Esophagus squamous epithelium (tissue), 4 donors: ENCODE results near the gene DGKQ.

Experiments
- POLR2A ChIP-seq, 4 donors: fragments of 450-650 bp; IDR thresholded peaks; one replicate each; pipeline ENCODE4 v1.6.1; 2017; ENCODE audit warnings: antibody characterized with exemption in 4 of 4, mild to moderate bottlenecking in 4 of 4, moderate library complexity in 3 of 4
- TF ChIP-seq, protein P1 (sequence below), 6 experiments: fragments of 450-650 bp in 4 of 6; fragments of 200-600 bp in 2 of 6; sonication (generic) in 2 of 6; IDR thresholded peaks; one replicate each; pipeline ENCODE4 v1.5.1; 2016 to 2019; ENCODE audit warnings: antibody characterized with exemption in 6 of 6, mild to moderate bottlenecking in 4 of 6, moderate library complexity in 4 of 6

DNA sequence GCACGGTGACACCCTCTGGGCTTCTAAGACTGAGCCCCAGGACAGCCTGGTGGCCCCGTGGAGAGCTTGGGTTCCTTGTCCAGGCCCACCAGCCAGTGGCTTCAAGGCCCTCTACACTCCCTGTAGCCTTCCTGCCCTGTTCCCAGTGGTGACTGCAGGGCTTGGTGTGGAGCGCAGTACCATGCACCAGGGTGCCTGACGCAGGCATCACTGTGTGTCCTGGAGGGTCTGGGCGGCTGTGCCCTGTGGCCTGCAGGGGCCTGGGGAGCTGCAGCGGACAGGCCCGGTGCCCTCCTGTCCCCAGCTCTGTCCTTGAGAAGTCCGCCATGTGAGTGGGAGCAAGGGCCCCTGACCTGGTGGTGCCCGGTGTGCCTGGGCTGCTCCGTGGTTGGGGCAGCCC lies 42.4 kb upstream of the DGKQ start:
- TF ChIP-seq, protein P1, sequence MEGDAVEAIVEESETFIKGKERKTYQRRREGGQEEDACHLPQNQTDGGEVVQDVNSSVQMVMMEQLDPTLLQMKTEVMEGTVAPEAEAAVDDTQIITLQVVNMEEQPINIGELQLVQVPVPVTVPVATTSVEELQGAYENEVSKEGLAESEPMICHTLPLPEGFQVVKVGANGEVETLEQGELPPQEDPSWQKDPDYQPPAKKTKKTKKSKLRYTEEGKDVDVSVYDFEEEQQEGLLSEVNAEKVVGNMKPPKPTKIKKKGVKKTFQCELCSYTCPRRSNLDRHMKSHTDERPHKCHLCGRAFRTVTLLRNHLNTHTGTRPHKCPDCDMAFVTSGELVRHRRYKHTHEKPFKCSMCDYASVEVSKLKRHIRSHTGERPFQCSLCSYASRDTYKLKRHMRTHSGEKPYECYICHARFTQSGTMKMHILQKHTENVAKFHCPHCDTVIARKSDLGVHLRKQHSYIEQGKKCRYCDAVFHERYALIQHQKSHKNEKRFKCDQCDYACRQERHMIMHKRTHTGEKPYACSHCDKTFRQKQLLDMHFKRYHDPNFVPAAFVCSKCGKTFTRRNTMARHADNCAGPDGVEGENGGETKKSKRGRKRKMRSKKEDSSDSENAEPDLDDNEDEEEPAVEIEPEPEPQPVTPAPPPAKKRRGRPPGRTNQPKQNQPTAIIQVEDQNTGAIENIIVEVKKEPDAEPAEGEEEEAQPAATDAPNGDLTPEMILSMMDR (IDR thresholded peaks at IDR 0.05) = no peak
- no peak for TF ChIP-seq POLR2A (IDR thresholded peaks at IDR 0.05)
